GM21367 (cell line): ENCODE results near the gene MINDY3.

Experiments used
- ATAC-seq: cut with Tn5 transposase; IDR thresholded peaks from one replicate; pipeline ENCODE4 v1.9.1; 2021; ENCODE audit not compliant: unreplicated experiment

MINDY3 gene

DNA sequence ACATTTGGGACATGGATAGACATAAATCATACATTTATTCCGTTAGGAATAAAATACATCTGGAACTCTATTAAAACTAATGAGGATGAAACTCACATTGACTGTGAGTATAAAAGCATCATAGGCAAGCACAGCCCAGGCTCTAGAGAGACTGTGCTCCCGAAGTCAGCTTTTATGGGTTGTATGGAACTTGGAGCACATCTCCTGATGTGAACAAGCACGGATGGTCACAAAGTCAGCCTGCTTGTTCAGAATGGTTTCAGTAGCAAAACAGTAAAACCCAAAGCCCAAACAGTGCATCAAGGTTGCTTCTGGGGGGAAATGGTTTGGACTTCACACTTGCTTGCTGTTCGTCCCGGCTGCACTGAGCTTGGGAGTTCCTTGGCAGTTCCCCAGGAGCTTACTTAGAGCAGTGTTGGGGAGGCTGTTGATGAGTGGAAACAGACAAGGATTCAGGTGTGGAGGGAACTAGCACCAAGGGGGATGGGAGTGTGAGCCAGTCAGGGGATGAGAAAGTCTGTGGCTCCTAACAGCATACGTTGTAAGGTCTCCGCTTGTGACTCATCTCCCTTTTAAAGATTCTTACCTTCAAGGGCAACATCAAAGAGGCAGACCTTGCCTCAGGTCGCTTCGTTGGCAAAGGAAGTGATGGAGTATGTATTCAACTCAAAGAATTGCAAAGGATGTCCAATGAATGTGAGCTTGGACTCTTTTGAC, 120.9 kb downstream of the MINDY3 start:
- no peak for ATAC-seq

DNA sequence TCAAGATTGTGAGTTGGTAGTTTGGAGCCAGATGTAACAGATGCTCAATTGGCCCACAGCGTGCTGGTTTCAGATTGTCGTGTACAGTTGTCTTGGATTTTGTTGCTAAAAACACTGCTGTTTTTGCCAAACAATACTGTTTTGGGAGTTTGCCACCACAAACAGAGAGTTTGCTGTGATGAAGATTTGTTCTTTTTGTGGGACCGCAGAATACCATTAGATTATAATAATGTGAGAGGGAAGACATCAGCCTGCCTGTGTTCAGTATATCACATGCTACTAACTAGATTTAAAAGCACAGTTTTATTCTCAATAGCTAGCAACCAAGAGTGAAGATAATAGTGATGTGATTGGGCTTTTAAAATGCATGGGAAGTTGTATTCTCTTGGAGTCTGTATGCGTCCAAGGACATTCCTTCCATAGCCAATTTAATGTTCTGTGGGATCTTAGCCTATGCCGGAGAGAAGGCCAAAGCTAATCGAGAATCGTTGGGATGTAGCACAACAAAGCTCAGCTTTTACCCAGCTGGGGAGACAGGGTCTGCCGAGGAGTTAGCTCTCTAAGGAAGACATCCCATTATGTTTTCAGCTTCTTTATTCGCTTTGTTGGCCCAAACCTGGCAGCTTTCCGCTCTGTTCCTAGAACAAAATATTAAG, 121.9 kb downstream of the MINDY3 start:
- no peak for ATAC-seq

- no peak for ATAC-seq
Measured at GRCh38 chr10:15737656-15738055, 122.7 kb downstream of the MINDY3 start.

GRCh38 chr10:15735763-15736162, 124.5 kb downstream of the MINDY3 start:
- no peak for ATAC-seq

DNA sequence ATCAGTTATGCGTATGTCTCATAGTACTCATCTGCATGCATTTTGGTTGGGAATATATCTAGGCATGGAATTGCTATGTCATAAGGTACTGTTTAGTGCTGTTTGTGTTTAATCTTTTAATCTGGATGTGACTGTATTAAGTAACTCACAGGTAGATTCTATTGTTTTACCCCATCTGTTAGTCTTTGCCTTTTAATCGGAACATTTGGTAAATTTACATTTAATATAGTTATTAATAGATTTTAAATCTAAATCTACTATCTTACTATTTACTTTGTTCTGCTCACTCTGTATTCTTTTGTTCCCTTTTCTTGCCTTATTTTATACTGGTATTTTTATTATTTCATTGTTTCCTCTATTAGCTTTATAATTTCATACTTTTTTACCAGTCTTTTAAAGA, 130.0 kb downstream of the MINDY3 start:
- no peak for ATAC-seq

DNA sequence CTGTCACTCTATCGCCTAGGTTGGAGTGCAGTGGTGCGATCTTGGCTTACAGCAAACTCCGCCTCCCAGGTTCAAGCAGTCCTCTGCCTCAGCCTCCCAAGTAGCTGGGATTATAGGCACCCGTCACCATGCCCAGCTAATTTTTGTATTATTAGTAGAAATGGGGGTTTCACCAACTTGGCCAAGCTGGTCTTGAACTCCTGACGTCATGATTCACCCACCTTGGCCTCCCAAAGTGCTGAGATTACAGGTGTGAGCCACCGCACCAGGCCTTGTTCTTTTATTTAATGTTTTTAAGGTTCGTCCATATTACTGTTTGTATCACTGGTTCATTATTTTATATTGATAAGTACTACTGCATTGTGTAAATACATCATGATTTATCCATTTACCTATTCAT, 130.4 kb downstream of the MINDY3 start:
- ATAC-seq: no peak
